Measurements from ENCODE around the gene RGS17.
"Not testable (repeated sequence)": the region's sequence is repeated elsewhere in the genome, so short reads cannot be mapped to it uniquely, and the experiment has no call there.

The RGS17 gene

DNA sequence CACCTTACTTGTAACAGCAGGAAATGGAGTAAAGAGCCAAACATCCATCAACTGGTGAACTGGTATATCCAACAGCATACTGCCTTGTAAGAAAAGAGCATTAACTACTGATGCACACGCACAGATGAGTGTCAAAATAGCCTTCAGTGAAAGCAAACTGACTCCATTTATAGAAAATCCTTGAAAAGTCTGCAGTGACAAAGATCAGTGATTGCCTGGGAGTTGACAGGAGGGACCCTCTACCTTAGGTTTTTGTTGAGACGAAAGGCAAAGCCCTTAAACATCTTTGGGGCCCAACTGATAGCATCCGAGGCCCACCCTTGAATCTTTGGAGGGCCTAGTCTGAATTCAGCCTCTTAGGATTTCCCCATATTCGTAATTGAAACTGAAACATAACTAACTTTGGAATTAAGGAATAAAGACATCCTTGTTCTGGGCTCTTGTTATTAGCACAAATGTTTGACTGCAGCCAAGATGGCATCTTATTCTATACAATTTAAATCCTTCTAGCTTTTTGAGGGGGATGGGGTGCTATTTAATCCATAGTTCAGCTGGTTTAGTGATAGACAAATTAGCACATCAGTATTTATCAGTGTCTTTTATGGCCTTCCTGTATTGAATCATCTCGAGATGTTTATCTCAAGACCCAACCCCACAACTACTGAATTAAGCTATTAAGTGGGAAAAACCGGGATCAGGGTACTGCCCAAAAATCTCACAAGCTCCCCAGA is 161.2 kb downstream of the RGS17 start:
- Histone ChIP-seq H3K4me2 (ENCODE audit: low read length) (no peak overlapping the region), H3K36me3 (replicated peaks; ENCODE audit: low read depth, low read length) (peaks cover 55% of the 10 kb centered on the region), H3K79me2 (ENCODE audit: low read length) (peaks cover 18% of the 10 kb centered on the region), H3K4me1 (ENCODE audit: low read length) (no peaks in the 10 kb centered on the region), H3K27me3 (ENCODE audit: low read depth, low read length) (no peaks in the 10 kb centered on the region), H3K27ac (ENCODE audit: low read length) (no peak overlapping the region), H2AFZ (ENCODE audit: low read depth, low read length) (no peak overlapping the region), H3K4me3 (ENCODE audit: low read length) (no peak overlapping the region), H4K20me1 (ENCODE audit: insufficient read depth, low read length) (peaks cover 19% of the 10 kb centered on the region), H3K9me3 (ENCODE audit: insufficient read depth, low read length) (no peaks in the 10 kb centered on the region; the same call in 1 of the 2 replicates), H3K9ac (ENCODE audit: low read length) (no peak overlapping the region)
- no peak for TF ChIP-seq EZH2phosphoT487 (IDR thresholded peaks at IDR 0.05; ENCODE audit: low read depth)
- TF ChIP-seq, protein P1, sequence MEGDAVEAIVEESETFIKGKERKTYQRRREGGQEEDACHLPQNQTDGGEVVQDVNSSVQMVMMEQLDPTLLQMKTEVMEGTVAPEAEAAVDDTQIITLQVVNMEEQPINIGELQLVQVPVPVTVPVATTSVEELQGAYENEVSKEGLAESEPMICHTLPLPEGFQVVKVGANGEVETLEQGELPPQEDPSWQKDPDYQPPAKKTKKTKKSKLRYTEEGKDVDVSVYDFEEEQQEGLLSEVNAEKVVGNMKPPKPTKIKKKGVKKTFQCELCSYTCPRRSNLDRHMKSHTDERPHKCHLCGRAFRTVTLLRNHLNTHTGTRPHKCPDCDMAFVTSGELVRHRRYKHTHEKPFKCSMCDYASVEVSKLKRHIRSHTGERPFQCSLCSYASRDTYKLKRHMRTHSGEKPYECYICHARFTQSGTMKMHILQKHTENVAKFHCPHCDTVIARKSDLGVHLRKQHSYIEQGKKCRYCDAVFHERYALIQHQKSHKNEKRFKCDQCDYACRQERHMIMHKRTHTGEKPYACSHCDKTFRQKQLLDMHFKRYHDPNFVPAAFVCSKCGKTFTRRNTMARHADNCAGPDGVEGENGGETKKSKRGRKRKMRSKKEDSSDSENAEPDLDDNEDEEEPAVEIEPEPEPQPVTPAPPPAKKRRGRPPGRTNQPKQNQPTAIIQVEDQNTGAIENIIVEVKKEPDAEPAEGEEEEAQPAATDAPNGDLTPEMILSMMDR (IDR thresholded peaks at IDR 0.05; ENCODE audit: low read depth, low read length) = no peak

DNA sequence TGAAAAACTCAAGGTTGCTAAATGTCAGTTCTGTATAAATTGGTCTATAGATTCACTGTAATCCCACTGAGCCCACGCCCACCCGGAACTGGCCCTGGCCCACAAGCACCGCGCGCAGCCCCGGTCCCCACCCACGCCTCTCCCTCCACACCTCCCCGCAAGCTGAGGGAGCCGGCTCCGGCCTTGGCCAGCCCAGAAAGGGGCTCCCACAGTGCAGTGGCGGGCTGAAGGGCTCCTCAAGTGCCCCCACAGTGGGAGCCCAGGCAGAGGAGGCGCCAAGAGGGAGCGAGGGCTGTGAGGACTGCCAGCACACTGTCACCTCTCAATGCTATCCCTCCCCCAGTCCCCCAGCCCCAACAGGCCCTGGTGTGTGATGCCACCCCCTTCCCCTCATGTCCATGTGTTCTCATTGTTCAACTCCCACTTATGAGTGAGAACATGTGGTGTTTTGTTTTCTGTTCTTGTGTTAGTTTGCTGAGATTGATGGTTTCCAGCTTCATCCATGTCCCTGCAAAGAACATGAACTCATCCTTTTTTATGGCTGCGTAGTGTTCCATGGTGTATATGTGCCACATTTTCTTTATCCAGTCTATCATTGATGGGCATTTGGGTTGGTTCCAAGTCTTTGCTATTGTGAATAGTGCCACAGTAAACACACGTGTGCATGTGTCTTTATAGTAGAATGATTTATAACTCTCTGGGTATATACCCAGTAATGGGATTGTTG is 164.8 kb downstream of the RGS17 start:
- H3K4me3 ChIP-seq (ENCODE audit: low read length); H3K79me2 ChIP-seq (ENCODE audit: low read length); H3K4me1 ChIP-seq (ENCODE audit: low read length); H2AFZ ChIP-seq (ENCODE audit: low read depth, low read length); H3K27ac ChIP-seq (ENCODE audit: low read length); H3K4me2 ChIP-seq (ENCODE audit: low read length); H3K27me3 ChIP-seq (ENCODE audit: low read depth, low read length); H3K9ac ChIP-seq (ENCODE audit: low read length); H3K9me3 ChIP-seq (ENCODE audit: insufficient read depth, low read length); H4K20me1 ChIP-seq (ENCODE audit: insufficient read depth, low read length): not testable (repeated sequence)
- peaks cover 20% of the 10 kb centered on the region for H3K36me3 ChIP-seq (replicated peaks; ENCODE audit: low read depth, low read length)

DNA sequence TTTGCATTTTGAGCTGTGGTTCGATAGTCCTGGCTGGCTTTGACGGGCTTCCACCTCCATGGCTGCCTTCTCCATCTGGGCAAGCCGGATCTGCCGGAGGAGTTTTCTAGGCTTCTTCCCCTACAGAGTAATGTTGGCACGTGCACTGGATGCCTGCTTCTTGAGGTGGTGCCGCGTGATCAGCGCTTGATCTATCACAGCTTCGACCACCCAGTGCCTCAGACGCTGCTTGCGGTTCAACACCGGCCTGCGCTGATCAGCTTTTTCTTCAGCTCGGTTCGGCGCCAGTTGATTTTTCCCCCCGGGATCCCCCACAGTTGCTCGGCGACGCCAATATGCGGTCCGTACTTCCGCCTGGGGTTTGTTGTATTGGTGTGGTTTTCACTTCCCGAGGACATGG is 171.7 kb downstream of the RGS17 start:
- Histone ChIP-seq H3K27ac (ENCODE audit: low read length) (no peak overlapping the region), H4K20me1 (ENCODE audit: insufficient read depth, low read length) (no peaks in the 10 kb centered on the region)

DNA sequence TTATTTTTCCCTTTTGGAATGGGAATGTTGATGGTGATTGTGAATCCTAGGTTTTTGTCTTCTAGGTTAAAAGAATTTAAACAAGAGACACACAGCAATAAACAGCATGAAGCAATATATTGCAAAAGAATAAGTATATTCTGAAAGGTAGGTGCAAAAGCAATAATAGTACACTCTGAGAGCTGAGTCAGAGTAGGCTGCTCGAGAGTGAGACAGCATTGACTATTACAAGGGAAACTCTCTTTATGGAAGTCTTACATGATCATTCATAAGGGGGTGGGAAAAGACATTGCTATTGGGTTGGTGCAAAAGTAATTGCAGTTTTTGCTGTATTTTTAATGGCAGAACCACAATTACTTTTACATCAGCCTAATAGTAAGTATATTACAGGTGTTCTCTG is 173.3 kb downstream of the RGS17 start:
- H4K20me1 ChIP-seq (ENCODE audit: insufficient read depth, low read length) = no peaks in the 10 kb centered on the region
- no peak overlapping the region for H2AFZ ChIP-seq (ENCODE audit: low read depth, low read length)
- no peaks in the 10 kb centered on the region for H3K36me3 ChIP-seq (replicated peaks; ENCODE audit: low read depth, low read length)
- H3K27ac ChIP-seq (ENCODE audit: low read length) = no peak overlapping the region
- H3K4me2 ChIP-seq (ENCODE audit: low read length) = no peak overlapping the region
- TF ChIP-seq, protein P1 (IDR thresholded peaks at IDR 0.05; ENCODE audit: low read depth, low read length) = no peak
- TF ChIP-seq EZH2phosphoT487 (IDR thresholded peaks at IDR 0.05; ENCODE audit: low read depth) = no peak
- no peaks in the 10 kb centered on the region for H3K27me3 ChIP-seq (ENCODE audit: low read depth, low read length)
- H3K4me3 ChIP-seq (ENCODE audit: low read length) = no peak overlapping the region
- H3K9me3 ChIP-seq (ENCODE audit: insufficient read depth, low read length) = no peaks in the 10 kb centered on the region
- H3K79me2 ChIP-seq (ENCODE audit: low read length) = no peaks in the 10 kb centered on the region
- no peaks in the 10 kb centered on the region for H3K4me1 ChIP-seq (ENCODE audit: low read length)
- no peak overlapping the region for H3K9ac ChIP-seq (ENCODE audit: low read length)

More for the DNA sequence above, 171.7 kb downstream of the RGS17 start:
- H3K4me1 ChIP-seq (ENCODE audit: low read length) = no peaks in the 10 kb centered on the region
- no peak overlapping the region for H3K9ac ChIP-seq (ENCODE audit: low read length)
- H3K9me3 ChIP-seq (ENCODE audit: insufficient read depth, low read length) = no peaks in the 10 kb centered on the region
- no peaks in the 10 kb centered on the region for H3K36me3 ChIP-seq (replicated peaks; ENCODE audit: low read depth, low read length)
- H3K27me3 ChIP-seq (ENCODE audit: low read depth, low read length) = no peaks in the 10 kb centered on the region
- no peak overlapping the region for H2AFZ ChIP-seq (ENCODE audit: low read depth, low read length)
- H3K79me2 ChIP-seq (ENCODE audit: low read length) = no peaks in the 10 kb centered on the region
- no peak overlapping the region for H3K4me2 ChIP-seq (ENCODE audit: low read length)
- no peak for TF ChIP-seq EZH2phosphoT487 (IDR thresholded peaks at IDR 0.05; ENCODE audit: low read depth)
- TF ChIP-seq, protein P1 (IDR thresholded peaks at IDR 0.05; ENCODE audit: low read depth, low read length) = no peak
- H3K4me3 ChIP-seq (ENCODE audit: low read length) = no peak overlapping the region
